ENCODE measurements around the gene HBG2. TPM values are rescaled to one million over a fixed set of nuclear protein-coding genes. Genes with fewer than 3 reads are reported as not detected.

HBG2 gene
- total and polyA plus RNA-seq, 2 experiments from 2014 or later = not detected

- TF ChIP-seq ETS1 (IDR thresholded peaks at IDR 0.05) (no peak), CREB1 (CRISPR knock-in tag; IDR thresholded peaks at IDR 0.05; ENCODE audit: low read depth) (no peak)
- TF ChIP-seq, protein P1, sequence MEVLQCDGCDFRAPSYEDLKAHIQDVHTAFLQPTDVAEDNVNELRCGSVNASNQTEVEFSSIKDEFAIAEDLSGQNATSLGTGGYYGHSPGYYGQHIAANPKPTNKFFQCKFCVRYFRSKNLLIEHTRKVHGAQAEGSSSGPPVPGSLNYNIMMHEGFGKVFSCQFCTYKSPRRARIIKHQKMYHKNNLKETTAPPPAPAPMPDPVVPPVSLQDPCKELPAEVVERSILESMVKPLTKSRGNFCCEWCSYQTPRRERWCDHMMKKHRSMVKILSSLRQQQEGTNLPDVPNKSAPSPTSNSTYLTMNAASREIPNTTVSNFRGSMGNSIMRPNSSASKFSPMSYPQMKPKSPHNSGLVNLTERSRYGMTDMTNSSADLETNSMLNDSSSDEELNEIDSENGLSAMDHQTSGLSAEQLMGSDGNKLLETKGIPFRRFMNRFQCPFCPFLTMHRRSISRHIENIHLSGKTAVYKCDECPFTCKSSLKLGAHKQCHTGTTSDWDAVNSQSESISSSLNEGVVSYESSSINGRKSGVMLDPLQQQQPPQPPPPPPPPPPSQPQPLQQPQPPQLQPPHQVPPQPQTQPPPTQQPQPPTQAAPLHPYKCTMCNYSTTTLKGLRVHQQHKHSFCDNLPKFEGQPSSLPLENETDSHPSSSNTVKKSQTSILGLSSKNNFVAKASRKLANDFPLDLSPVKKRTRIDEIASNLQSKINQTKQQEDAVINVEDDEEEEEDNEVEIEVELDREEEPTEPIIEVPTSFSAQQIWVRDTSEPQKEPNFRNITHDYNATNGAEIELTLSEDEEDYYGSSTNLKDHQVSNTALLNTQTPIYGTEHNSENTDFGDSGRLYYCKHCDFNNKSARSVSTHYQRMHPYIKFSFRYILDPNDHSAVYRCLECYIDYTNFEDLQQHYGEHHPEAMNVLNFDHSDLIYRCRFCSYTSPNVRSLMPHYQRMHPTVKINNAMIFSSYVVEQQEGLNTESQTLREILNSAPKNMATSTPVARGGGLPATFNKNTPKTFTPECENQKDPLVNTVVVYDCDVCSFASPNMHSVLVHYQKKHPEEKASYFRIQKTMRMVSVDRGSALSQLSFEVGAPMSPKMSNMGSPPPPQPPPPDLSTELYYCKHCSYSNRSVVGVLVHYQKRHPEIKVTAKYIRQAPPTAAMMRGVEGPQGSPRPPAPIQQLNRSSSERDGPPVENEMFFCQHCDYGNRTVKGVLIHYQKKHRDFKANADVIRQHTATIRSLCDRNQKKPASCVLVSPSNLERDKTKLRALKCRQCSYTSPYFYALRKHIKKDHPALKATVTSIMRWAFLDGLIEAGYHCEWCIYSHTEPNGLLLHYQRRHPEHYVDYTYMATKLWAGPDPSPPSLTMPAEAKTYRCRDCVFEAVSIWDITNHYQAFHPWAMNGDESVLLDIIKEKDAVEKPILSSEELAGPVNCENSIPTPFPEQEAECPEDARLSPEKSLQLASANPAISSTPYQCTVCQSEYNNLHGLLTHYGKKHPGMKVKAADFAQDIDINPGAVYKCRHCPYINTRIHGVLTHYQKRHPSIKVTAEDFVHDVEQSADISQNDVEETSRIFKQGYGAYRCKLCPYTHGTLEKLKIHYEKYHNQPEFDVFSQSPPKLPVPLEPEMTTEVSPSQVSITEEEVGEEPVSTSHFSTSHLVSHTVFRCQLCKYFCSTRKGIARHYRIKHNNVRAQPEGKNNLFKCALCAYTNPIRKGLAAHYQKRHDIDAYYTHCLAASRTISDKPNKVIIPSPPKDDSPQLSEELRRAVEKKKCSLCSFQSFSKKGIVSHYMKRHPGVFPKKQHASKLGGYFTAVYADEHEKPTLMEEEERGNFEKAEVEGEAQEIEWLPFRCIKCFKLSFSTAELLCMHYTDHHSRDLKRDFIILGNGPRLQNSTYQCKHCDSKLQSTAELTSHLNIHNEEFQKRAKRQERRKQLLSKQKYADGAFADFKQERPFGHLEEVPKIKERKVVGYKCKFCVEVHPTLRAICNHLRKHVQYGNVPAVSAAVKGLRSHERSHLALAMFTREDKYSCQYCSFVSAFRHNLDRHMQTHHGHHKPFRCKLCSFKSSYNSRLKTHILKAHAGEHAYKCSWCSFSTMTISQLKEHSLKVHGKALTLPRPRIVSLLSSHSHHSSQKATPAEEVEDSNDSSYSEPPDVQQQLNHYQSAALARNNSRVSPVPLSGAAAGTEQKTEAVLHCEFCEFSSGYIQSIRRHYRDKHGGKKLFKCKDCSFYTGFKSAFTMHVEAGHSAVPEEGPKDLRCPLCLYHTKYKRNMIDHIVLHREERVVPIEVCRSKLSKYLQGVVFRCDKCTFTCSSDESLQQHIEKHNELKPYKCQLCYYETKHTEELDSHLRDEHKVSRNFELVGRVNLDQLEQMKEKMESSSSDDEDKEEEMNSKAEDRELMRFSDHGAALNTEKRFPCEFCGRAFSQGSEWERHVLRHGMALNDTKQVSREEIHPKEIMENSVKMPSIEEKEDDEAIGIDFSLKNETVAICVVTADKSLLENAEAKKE (CRISPR knock-in tag; IDR thresholded peaks at IDR 0.05) = no peak
Observed at GRCh38 chr11:5285703-5286340, 31.2 kb upstream of the HBG2 start (continued).

DNA sequence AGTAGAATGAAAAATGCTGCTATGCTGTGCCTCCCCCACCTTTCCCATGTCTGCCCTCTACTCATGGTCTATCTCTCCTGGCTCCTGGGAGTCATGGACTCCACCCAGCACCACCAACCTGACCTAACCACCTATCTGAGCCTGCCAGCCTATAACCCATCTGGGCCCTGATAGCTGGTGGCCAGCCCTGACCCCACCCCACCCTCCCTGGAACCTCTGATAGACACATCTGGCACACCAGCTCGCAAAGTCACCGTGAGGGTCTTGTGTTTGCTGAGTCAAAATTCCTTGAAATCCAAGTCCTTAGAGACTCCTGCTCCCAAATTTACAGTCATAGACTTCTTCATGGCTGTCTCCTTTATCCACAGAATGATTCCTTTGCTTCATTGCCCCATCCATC lies 30.1 kb upstream of the HBG2 start:
- Mint-ChIP-seq H3K9me3 (no peaks in the 10 kb centered on the region), H3K27me3 (ENCODE audit: insufficient read depth, low read depth, poor library complexity) (peaks cover 1% of the 10 kb centered on the region), H3K27ac (no peak overlapping the region), H3K4me1 (peaks cover 5% of the 10 kb centered on the region), H3K36me3 (ENCODE audit: low read depth) (no peaks in the 10 kb centered on the region), H3K4me3 (no peak overlapping the region)
- no peak for ATAC-seq
- H2AFZ ChIP-seq = no peak overlapping the region
- no peaks in the 10 kb centered on the region for H3F3A ChIP-seq (replicated peaks; ENCODE audit: low read depth)
- H3K27me3 ChIP-seq (ENCODE audit: insufficient read depth) = no peaks in the 10 kb centered on the region
- H3K4me1 ChIP-seq (ENCODE audit: insufficient read depth) = no peaks in the 10 kb centered on the region
- no peak overlapping the region for H3K27ac ChIP-seq (ENCODE audit: low read depth)
- H4K20me1 ChIP-seq (replicated peaks; ENCODE audit: insufficient read depth) = no peaks in the 10 kb centered on the region
- peaks cover 8% of the 10 kb centered on the region; the same call in 1 of the 2 replicates for H3K9me2 ChIP-seq (ENCODE audit: insufficient read depth)
- no peak overlapping the region for H3K4me3 ChIP-seq
- no peaks in the 10 kb centered on the region for H3K36me3 ChIP-seq (ENCODE audit: insufficient read depth)
- H3K4me2 ChIP-seq = no peak overlapping the region
- H3K79me2 ChIP-seq (replicated peaks; ENCODE audit: insufficient read depth) = no peaks in the 10 kb centered on the region
- no peak for DNase-seq (ENCODE audit: low spot score)
- TF ChIP-seq ZNF331 (CRISPR knock-in tag; IDR thresholded peaks at IDR 0.05; ENCODE audit: low read depth) (no peak), CREB1 (CRISPR knock-in tag; IDR thresholded peaks at IDR 0.05; ENCODE audit: low read depth) (no peak), CTCF (conservative IDR thresholded peaks at IDR 0.05; ENCODE audit: low read depth in 2 of 2) (no peak), EZH2phosphoT487 (IDR thresholded peaks at IDR 0.05; ENCODE audit: unreplicated experiment) (no peak), NANOG (IDR thresholded peaks at IDR 0.05; ENCODE audit: borderline replicate concordance) (no peak), ETS1 (IDR thresholded peaks at IDR 0.05) (no peak)
- TF ChIP-seq, protein P2, sequence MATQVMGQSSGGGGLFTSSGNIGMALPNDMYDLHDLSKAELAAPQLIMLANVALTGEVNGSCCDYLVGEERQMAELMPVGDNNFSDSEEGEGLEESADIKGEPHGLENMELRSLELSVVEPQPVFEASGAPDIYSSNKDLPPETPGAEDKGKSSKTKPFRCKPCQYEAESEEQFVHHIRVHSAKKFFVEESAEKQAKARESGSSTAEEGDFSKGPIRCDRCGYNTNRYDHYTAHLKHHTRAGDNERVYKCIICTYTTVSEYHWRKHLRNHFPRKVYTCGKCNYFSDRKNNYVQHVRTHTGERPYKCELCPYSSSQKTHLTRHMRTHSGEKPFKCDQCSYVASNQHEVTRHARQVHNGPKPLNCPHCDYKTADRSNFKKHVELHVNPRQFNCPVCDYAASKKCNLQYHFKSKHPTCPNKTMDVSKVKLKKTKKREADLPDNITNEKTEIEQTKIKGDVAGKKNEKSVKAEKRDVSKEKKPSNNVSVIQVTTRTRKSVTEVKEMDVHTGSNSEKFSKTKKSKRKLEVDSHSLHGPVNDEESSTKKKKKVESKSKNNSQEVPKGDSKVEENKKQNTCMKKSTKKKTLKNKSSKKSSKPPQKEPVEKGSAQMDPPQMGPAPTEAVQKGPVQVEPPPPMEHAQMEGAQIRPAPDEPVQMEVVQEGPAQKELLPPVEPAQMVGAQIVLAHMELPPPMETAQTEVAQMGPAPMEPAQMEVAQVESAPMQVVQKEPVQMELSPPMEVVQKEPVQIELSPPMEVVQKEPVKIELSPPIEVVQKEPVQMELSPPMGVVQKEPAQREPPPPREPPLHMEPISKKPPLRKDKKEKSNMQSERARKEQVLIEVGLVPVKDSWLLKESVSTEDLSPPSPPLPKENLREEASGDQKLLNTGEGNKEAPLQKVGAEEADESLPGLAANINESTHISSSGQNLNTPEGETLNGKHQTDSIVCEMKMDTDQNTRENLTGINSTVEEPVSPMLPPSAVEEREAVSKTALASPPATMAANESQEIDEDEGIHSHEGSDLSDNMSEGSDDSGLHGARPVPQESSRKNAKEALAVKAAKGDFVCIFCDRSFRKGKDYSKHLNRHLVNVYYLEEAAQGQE (IDR thresholded peaks at IDR 0.05; ENCODE audit: unreplicated experiment) = no peak

Measured in GM23338 (cell line).